K562 (cell line): ENCODE data around the gene LACTB. TPM values are rescaled to one million over a fixed set of nuclear protein-coding genes. Genes with fewer than 3 reads are reported as not detected.

Experiments
- ARNT ChIP-seq, 2 experiments: fragments of 450-650 bp; IDR thresholded peaks; 2 replicates each; pipeline ENCODE4 v1.6.1; 2016; ENCODE audit warnings: mild to moderate bottlenecking in 1 of 2
- CBFA2T3 ChIP-seq: fragments of 450-650 bp; IDR thresholded peaks from 2 replicates; pipeline ENCODE4 v1.6.1; 2017
- CREB5 ChIP-seq: fragments of 250-450 bp; sonication (Bioruptor Pico); IDR thresholded peaks from 2 replicates; pipeline ENCODE4 v1.5.0; 2020; ENCODE audit warnings: mild to moderate bottlenecking
- ELF2 ChIP-seq: fragments of 250-450 bp; sonication (Bioruptor Pico); IDR thresholded peaks from 2 replicates; pipeline ENCODE4 v1.5.0; 2021; ENCODE audit warnings: mild to moderate bottlenecking
- MEF2D ChIP-seq: conservative IDR thresholded peaks from 2 replicates; pipeline ENCODE4 v1.6.1; 2016; ENCODE audit warnings: low read depth, missing genetic modification characterization, missing compliant biosample characterization
- NFE2 ChIP-seq: IDR thresholded peaks from 2 replicates; pipeline ENCODE4 v1.6.1; 2014; ENCODE audit warnings: antibody characterized with exemption, low read depth
- NR3C1 ChIP-seq: sonication (generic); formaldehyde crosslinking; IDR thresholded peaks from 2 replicates; pipeline ENCODE4 v1.8.1; 2022; ENCODE audit warnings: missing genetic modification reagents
- POLR2H ChIP-seq: IDR thresholded peaks from 2 replicates; pipeline ENCODE4 v1.6.1; 2016; ENCODE audit warnings: missing genetic modification characterization, low read depth, mild to moderate bottlenecking, control low read depth, missing compliant biosample characterization, moderate library complexity
- SLC30A9 ChIP-seq: fragments of 250-450 bp; sonication (Bioruptor Pico); IDR thresholded peaks from 2 replicates; pipeline ENCODE4 v1.8.0; 2022; ENCODE audit warnings: mild to moderate bottlenecking, moderate library complexity
- TAF15 ChIP-seq: fragments of 200-400 bp; formaldehyde crosslinking; IDR thresholded peaks from 2 replicates; pipeline ENCODE4 v1.6.1; 2017; ENCODE audit warnings: mild to moderate bottlenecking, low read depth, low read length, moderate library complexity
- TOE1 ChIP-seq, 2 experiments: fragments of 450-650 bp in 1 of 2; sonication (generic) in 1 of 2; formaldehyde crosslinking in 1 of 2; IDR thresholded peaks; 2 replicates each; pipeline versions ENCODE4 v1.7.1 to v1.8.0; 2016 to 2022; ENCODE audit warnings: borderline replicate concordance in 2 of 2, mild to moderate bottlenecking in 2 of 2, antibody characterized with exemption in 1 of 2, inconsistent platforms in 1 of 2, low read depth in 1 of 2, missing genetic modification reagents in 1 of 2, moderate library complexity in 1 of 2
- ZNF518B ChIP-seq: fragments of 250-450 bp; sonication (Bioruptor Pico); IDR thresholded peaks from 2 replicates; pipeline ENCODE4 v1.5.0; 2021; ENCODE audit warnings: mild to moderate bottlenecking, moderate library complexity
- ZNF592 ChIP-seq: fragments of 450-650 bp; IDR thresholded peaks from 2 replicates; pipeline ENCODE4 v1.6.1; 2017; ENCODE audit warnings: antibody characterized with exemption, mild to moderate bottlenecking
- polyA plus RNA-seq, 8 experiments: library from polyadenylated mRNA; depleted of rRNA in 4 of 8; stranded (reverse) in 5 of 8; unstranded in 3 of 8; fragments of >200 nt; fragmentation: Nextera tagmentation in 2 of 8; fragmentation: Illumina TruSeq in 1 of 8; extraction: Ambion mirVana in 2 of 8; extraction: Trizol in 1 of 8; gene quantifications; 2 replicates each; pipeline versions ENCODE4 v1.2.1 to v1.2.3, GENCODE V29; 2011 to 2014; ENCODE audit warnings: inconsistent platforms in 1 of 8, missing spikeins in 1 of 8
- total RNA-seq, 7 experiments: library from RNA; depleted of rRNA in 6 of 7; stranded (reverse); fragments of >200 nt in 6 of 7; fragmentation: Illumina TruSeq in 2 of 7; extraction: Trizol in 2 of 7; gene quantifications; 2 replicates each; pipeline versions ENCODE4 v1.2.1 to v1.2.3, GENCODE V29; 2011 to 2021; ENCODE audit warnings: low replicate concordance in 1 of 7
- TF ChIP-seq, protein P1 (sequence below): fragments of 450-650 bp; IDR thresholded peaks from 2 replicates; pipeline ENCODE4 v1.6.1; 2016; ENCODE audit warnings: borderline replicate concordance
- TF ChIP-seq, protein P2 (sequence below): sonication (generic); formaldehyde crosslinking; IDR thresholded peaks from 2 replicates; pipeline ENCODE4 v1.8.0; 2022; ENCODE audit warnings: missing genetic modification reagents, mild to moderate bottlenecking, moderate library complexity, borderline replicate concordance

LACTB gene
- total and polyA plus RNA-seq, 9 of the 15 experiments (the other 6 are each of a cell fraction or from before 2014, with no cell fraction given), result 3.1 to 15.5 (median 9.8) TPM

DNA sequence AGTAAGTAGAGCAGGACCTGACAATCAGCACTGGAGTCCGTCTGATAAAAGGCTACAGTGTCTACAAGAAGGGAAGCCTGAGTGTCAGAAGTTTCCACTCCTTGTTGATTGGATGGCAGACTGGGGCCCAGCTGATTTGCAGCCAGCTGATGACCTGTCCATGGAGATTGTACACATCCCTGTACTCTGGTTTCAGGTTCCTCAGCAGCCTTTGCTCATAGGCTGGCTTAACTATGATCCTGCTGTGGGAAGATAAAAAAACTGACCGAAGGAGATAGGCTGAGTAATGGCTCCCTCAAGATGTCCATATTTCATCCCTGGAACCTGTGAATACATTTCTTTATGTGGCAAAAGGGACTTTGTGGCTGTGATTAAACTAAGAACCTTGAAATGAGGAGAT is 11.7 kb upstream of the LACTB start (continued):
- TF ChIP-seq CREB5 (no peak), ZNF592 (no peak), POLR2H (no peak), CBFA2T3 (peak; percentile 98), ZNF518B (CRISPR knock-in tag) (no peak), ARNT (IDR thresholded peaks at IDR 0.05) (peak in 1 of 2 experiments; percentile 74; a peak in 2 of 4 replicates), TOE1 (IDR thresholded peaks at IDR 0.05; ENCODE audit: borderline replicate concordance) (0 out of 2 replicates have a peak, but pooled peaks have one; percentile 33), TOE1 (CRISPR knock-in tag; IDR thresholded peaks at IDR 0.05; ENCODE audit: borderline replicate concordance, low read depth) (no peak), TAF15 (no peak), SLC30A9 (CRISPR knock-in tag) (no peak), NR3C1 (CRISPR knock-in tag) (no peak), NFE2 (peak; percentile 14; the same call in 1 of the 2 replicates), ELF2 (CRISPR knock-in tag) (no peak), MEF2D (tag) (no peak)
- TF ChIP-seq, protein P1, sequence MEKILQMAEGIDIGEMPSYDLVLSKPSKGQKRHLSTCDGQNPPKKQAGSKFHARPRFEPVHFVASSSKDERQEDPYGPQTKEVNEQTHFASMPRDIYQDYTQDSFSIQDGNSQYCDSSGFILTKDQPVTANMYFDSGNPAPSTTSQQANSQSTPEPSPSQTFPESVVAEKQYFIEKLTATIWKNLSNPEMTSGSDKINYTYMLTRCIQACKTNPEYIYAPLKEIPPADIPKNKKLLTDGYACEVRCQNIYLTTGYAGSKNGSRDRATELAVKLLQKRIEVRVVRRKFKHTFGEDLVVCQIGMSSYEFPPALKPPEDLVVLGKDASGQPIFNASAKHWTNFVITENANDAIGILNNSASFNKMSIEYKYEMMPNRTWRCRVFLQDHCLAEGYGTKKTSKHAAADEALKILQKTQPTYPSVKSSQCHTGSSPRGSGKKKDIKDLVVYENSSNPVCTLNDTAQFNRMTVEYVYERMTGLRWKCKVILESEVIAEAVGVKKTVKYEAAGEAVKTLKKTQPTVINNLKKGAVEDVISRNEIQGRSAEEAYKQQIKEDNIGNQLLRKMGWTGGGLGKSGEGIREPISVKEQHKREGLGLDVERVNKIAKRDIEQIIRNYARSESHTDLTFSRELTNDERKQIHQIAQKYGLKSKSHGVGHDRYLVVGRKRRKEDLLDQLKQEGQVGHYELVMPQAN, result peak; percentile 55; the same call in 1 of the 2 replicates
- TF ChIP-seq, protein P2, sequence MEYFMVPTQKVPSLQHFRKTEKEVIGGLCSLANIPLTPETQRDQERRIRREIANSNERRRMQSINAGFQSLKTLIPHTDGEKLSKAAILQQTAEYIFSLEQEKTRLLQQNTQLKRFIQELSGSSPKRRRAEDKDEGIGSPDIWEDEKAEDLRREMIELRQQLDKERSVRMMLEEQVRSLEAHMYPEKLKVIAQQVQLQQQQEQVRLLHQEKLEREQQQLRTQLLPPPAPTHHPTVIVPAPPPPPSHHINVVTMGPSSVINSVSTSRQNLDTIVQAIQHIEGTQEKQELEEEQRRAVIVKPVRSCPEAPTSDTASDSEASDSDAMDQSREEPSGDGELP (CRISPR knock-in tag), result peak; percentile 100
